Stimulated activated CD4-positive, alpha-beta T cell treated with anti-CD3 and anti-CD28 coated beads, Interleukin-2, amount 100 ng/mL, for 24 hours (primary cell): ENCODE data around the gene MCHR2.

ENCODE experiments used
- DNase-seq, 2 donors: peaks; one replicate each; pipeline ENCODE4 v3.0.0-alpha.2; 2020

The MCHR2 gene

GRCh38 chr6:99901596-99902384, 92.2 kb downstream of the MCHR2 start:
- no peak for DNase-seq

- no peak for DNase-seq
Measured at GRCh38 chr6:99894815-99895214, 99.2 kb downstream of the MCHR2 start.

GRCh38 chr6:99887066-99887465, 107.0 kb downstream of the MCHR2 start:
- no peak for DNase-seq

- no peak for DNase-seq
Measured at GRCh38 chr6:99885051-99885450, 109.0 kb downstream of the MCHR2 start.

GRCh38 chr6:99882128-99882702, 111.8 kb downstream of the MCHR2 start:
- DNase-seq = no peak

- DNase-seq = no peak
Measured at GRCh38 chr6:99879431-99879830, 114.6 kb downstream of the MCHR2 start.

- DNase-seq = no peak
Measured at GRCh38 chr6:99875068-99875467, 119.0 kb downstream of the MCHR2 start.

GRCh38 chr6:99873084-99873483, 120.9 kb downstream of the MCHR2 start:
- no peak for DNase-seq

- DNase-seq = no peak
Measured at GRCh38 chr6:99871641-99872040, 122.4 kb downstream of the MCHR2 start.
